Sigmoid colon (tissue), 4 donors: ENCODE measurements around the gene AP4M1.

ENCODE experiments used
- CTCF ChIP-seq, 4 experiments: fragments of 450-650 bp in 3 of 4; fragments of 200-600 bp in 1 of 4; IDR thresholded peaks; one replicate each; pipeline ENCODE4 v1.5.1; 2016 to 2019; ENCODE audit warnings: antibody characterized with exemption in 4 of 4, mild to moderate bottlenecking in 3 of 4, moderate library complexity in 2 of 4
- EP300 ChIP-seq, 4 donors: sonication (generic); formaldehyde crosslinking; IDR thresholded peaks; one replicate each; pipeline ENCODE4 v1.6.1; 2017; ENCODE audit warnings: antibody characterized with exemption in 4 of 4
- POLR2A ChIP-seq, 2 donors: fragments of 450-650 bp; IDR thresholded peaks; one replicate each; pipeline ENCODE4 v1.6.1; 2016; ENCODE audit warnings: antibody characterized with exemption in 2 of 2, mild to moderate bottlenecking in 2 of 2, moderate library complexity in 2 of 2
- POLR2AphosphoS5 ChIP-seq, 4 donors: sonication (generic); formaldehyde crosslinking; IDR thresholded peaks; one replicate each; pipeline ENCODE4 v1.6.1; 2017; ENCODE audit warnings: antibody characterized with exemption in 4 of 4

- TF ChIP-seq CTCF (IDR thresholded peaks at IDR 0.05) = no peak
- TF ChIP-seq POLR2A (IDR thresholded peaks at IDR 0.05) = no peak
- TF ChIP-seq EP300 (IDR thresholded peaks at IDR 0.05) = peak; percentile 73 to 94 (median 90)
- peak; percentile 89 to 99 (median 98) for TF ChIP-seq POLR2AphosphoS5 (IDR thresholded peaks at IDR 0.05)
These were observed 14.2 kb upstream of the AP4M1 start for GRCh38 chr7:100087055-100087750.
